ENCODE results near the gene FCER2. TPM values are rescaled to one million over a fixed set of nuclear protein-coding genes. Genes with fewer than 3 reads are reported as not detected.

The FCER2 gene
- total and polyA plus RNA-seq, 3 donors from 2014 or later, result 0.79 to 1.1 (median 0.87) TPM

DNA sequence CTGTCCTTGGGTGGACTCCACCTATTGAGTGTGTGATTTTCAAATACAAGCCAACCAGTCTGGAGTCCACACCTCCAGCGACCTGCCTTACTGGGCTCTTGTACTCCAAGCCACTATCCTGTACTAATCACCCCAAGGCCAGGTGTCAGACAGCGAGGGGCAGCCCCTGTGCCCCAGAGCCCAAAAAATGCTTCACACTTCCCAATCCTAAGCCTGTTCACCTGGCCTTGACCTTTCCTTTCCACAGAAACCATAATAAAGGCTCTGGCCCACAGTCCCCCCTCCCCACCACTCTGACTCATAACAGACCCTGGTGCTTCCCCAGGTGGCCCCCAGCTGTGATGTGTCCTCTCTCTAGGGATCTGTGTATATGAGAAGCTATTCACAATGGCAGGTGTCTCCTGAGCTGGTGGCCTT lies 41.5 kb upstream of the FCER2 start:
- H3K4me3 ChIP-seq, result no peak overlapping the region
- no peaks in the 10 kb centered on the region for H3K9me3 ChIP-seq
- no peak for DNase-seq
- peaks cover 3% of the 10 kb centered on the region for H3K4me1 ChIP-seq
- H3K27me3 ChIP-seq, result no peaks in the 10 kb centered on the region
- H3K27ac ChIP-seq, result no peak overlapping the region
- intact Hi-C loops (cut with DNase I; ENCODE audit: low total_unique reads), result no loop called here
- no peaks in the 10 kb centered on the region for H3K36me3 ChIP-seq (ENCODE audit: low read depth, missing control alignments)
- no peak for TF ChIP-seq POLR2A (IDR thresholded peaks at IDR 0.05)
- TF ChIP-seq, protein P1, sequence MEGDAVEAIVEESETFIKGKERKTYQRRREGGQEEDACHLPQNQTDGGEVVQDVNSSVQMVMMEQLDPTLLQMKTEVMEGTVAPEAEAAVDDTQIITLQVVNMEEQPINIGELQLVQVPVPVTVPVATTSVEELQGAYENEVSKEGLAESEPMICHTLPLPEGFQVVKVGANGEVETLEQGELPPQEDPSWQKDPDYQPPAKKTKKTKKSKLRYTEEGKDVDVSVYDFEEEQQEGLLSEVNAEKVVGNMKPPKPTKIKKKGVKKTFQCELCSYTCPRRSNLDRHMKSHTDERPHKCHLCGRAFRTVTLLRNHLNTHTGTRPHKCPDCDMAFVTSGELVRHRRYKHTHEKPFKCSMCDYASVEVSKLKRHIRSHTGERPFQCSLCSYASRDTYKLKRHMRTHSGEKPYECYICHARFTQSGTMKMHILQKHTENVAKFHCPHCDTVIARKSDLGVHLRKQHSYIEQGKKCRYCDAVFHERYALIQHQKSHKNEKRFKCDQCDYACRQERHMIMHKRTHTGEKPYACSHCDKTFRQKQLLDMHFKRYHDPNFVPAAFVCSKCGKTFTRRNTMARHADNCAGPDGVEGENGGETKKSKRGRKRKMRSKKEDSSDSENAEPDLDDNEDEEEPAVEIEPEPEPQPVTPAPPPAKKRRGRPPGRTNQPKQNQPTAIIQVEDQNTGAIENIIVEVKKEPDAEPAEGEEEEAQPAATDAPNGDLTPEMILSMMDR (IDR thresholded peaks at IDR 0.05), result no peak
- 69 to 79% methylated on average over 2 of the region's 2 CpGs for WGBS, 2 donors

DNA sequence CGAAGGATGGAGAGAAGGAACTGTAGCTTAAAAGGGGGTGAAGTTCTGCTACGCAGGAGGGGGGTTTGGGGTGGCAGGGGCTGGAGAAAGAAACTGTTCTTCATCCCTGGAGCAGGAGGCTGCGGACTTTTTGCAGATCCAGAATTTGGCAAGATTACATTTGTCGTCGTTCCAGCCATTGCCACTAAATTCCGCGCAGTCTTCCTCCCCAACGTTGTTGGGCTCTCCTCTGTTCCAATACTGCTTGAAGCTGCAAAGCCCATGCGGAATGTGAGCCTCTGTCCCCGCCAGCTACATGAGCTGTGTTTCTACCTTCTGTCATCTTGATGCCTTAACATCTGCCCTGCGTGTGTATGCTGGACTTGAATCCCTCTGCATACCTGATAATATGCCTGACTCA lies 41.1 kb upstream of the FCER2 start:
- WGBS, 2 donors, result 66 to 76% methylated on average over 11 of the region's 11 CpGs
- Histone ChIP-seq H3K36me3 (ENCODE audit: low read depth, missing control alignments) (no peaks in the 10 kb centered on the region), H3K9me3 (no peaks in the 10 kb centered on the region), H3K27me3 (no peaks in the 10 kb centered on the region), H3K4me3 (no peak overlapping the region), H3K27ac (no peak overlapping the region), H3K4me1 (peaks cover 3% of the 10 kb centered on the region)
- no peak for DNase-seq
- TF ChIP-seq, protein P1 (IDR thresholded peaks at IDR 0.05), result no peak
- TF ChIP-seq POLR2A (IDR thresholded peaks at IDR 0.05), result no peak
- intact Hi-C loops (cut with DNase I; ENCODE audit: low total_unique reads), result no loop called here

DNA sequence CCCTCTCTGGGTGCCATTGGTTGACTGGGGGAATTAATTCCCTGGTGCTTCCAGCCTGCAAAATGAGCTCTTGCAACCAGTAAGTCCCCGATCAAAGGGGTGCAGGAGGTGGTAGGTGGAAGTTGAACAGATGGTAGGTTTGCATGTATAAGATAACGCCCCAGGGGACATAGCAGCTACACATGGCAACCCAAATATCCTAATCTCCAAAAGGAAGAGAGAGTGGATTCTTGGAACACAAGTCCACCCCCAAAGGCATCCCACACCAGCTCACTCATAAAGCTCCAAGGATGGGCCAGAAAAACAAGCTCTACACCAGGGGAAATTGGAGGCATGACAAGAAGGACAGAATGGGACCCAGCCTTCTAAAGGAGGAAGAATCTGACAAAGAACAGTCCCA lies 40.6 kb upstream of the FCER2 start:
- Histone ChIP-seq H3K9me3 (no peaks in the 10 kb centered on the region), H3K27me3 (no peaks in the 10 kb centered on the region), H3K27ac (no peak overlapping the region), H3K36me3 (ENCODE audit: low read depth, missing control alignments) (no peaks in the 10 kb centered on the region), H3K4me1 (peaks cover 3% of the 10 kb centered on the region), H3K4me3 (no peak overlapping the region)
- DNase-seq, result no peak
- no peak for TF ChIP-seq POLR2A (IDR thresholded peaks at IDR 0.05)
- intact Hi-C loops (cut with DNase I; ENCODE audit: low total_unique reads), result no loop called here
- 88 to 94% methylated on average over 2 of the region's 2 CpGs for WGBS, 2 donors

DNA sequence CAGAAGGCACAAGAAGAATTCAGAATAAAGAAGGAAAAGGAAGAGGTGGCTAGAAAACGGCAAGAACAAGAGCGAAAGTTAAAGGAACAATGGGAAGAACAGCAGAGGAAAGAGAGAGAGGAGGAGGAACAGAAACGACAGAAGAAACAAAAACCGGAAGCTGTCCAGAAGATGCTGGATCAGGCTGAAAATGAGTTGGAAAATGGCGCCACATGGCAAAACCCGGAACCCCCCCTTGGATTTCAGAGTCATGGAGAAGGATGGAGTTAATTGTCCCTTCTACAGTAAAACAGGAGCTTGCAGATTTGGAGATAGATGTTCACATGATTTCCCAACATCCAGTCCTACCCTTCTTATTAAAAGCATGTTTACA lies 38.7 kb upstream of the FCER2 start:
- Histone ChIP-seq H3K27ac (no peak overlapping the region), H3K27me3 (no peaks in the 10 kb centered on the region), H3K4me1 (peaks cover under 1% of the 10 kb centered on the region), H3K9me3 (no peaks in the 10 kb centered on the region), H3K36me3 (ENCODE audit: low read depth, missing control alignments) (no peaks in the 10 kb centered on the region), H3K4me3 (peak overlapping the region in 1 of 2 donors; percentile 38)
- DNase-seq, result no peak
- TF ChIP-seq, protein P1 (IDR thresholded peaks at IDR 0.05), result no peak
- TF ChIP-seq POLR2A (IDR thresholded peaks at IDR 0.05), result no peak
- intact Hi-C loops (cut with DNase I; ENCODE audit: low total_unique reads), result no loop called here
- WGBS, 2 donors, result 47 to 60% methylated on average over 6 of the region's 6 CpGs

DNA sequence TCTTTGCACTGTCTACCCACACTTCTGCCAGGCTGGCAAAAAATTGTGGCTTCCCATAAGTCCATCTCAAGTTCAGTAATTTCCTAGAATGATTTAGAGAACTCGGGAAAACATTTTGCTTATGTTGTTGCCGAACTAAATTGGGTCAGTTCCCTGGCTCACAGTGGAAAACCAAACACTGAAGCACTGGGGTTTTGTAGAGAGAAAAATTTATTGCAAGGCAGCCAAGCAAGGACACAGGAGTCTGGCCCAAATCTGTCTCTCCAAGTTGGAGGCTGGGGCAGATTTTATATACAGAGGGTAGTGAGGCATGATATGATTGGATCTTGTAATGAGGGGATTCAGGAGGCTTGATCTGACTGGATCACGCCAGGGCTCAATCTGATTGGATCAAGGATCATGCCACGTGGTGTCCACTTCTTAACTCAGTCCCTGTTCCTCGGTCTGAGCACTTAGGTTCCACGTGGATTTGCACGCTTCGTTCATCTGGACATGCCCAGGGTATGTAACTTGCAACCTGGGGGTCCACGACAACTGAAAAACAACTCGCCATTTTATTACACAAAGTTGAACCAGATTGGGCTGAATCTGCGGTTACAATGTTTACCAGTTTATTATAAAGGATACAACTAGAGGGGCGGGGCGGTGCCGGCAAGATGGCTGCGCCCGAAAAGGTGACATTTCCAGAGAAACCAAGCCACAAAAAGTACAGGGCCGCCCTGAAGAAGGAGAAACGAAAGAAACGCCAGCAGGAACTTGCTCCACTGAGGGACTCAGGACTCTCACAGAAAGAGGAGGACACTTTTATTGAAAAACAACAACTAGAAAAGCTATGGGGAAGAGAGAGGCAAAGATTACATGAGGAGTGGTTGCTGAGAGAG lies 38.1 kb upstream of the FCER2 start:
- no peak for TF ChIP-seq POLR2A (IDR thresholded peaks at IDR 0.05)
- TF ChIP-seq, protein P1 (IDR thresholded peaks at IDR 0.05), result no peak
- Histone ChIP-seq H3K27ac (no peak overlapping the region), H3K4me1 (no peaks in the 10 kb centered on the region), H3K9me3 (no peaks in the 10 kb centered on the region), H3K4me3 (peak overlapping the region in 1 of 2 donors; percentile 38), H3K36me3 (ENCODE audit: low read depth, missing control alignments) (no peaks in the 10 kb centered on the region), H3K27me3 (no peaks in the 10 kb centered on the region)
- intact Hi-C loops (cut with DNase I; ENCODE audit: low total_unique reads), result no loop called here
- peak; percentile 41 for DNase-seq
- WGBS, 2 donors, result 49 to 71% methylated on average over 19 of the region's 19 CpGs
